Esophagus muscularis mucosa (tissue), 4 donors: Measurements from ENCODE around the gene PARG. TPM values are rescaled to one million over a fixed set of nuclear protein-coding genes. Genes with fewer than 3 reads are reported as not detected.
"Not testable (repeated sequence)": the region's sequence is repeated elsewhere in the genome, so short reads cannot be mapped to it uniquely, and the experiment has no call there.

Source experiments
- DNase-seq: peaks from one replicate; pipeline ENCODE4 v3.0.0-alpha.2; 2017; ENCODE audit errors: extremely low spot score
- H3K27ac ChIP-seq, 4 donors: fragments of 200-600 bp; sonication (generic); replicated peaks in 1 of 4; 1 replicate in 3 of 4; 2 replicates in 1 of 4; pipeline ENCODE4 v1.5.1; 2016 to 2019; ENCODE audit warnings: mild to moderate bottlenecking in 1 of 4
- H3K27me3 ChIP-seq, 4 donors: fragments of 200-600 bp; sonication (generic); one replicate each; pipeline versions ENCODE4 v1.5.1 to v1.6.0; 2016 to 2019
- H3K36me3 ChIP-seq, 4 donors: fragments of 200-600 bp; sonication (generic); one replicate each; pipeline ENCODE4 v1.5.1; 2016 to 2019
- H3K4me1 ChIP-seq, 4 donors: fragments of 200-600 bp; sonication (generic); one replicate each; pipeline ENCODE4 v1.5.1; 2016 to 2019
- H3K4me3 ChIP-seq, 4 donors: fragments of 200-600 bp; sonication (generic); 1 replicate in 2 of 4; 2 replicates in 2 of 4; pipeline ENCODE4 v1.5.1; 2016 to 2019; ENCODE audit warnings: mild to moderate bottlenecking in 4 of 4, moderate library complexity in 1 of 4
- H3K9me3 ChIP-seq, 4 donors: fragments of 200-600 bp; sonication (generic); 1 replicate in 3 of 4; 2 replicates in 1 of 4; pipeline ENCODE4 v1.5.1; 2016 to 2019
- CTCF ChIP-seq, 3 experiments: fragments of 200-600 bp in 2 of 3; fragments of 450-650 bp in 1 of 3; sonication (generic) in 2 of 3; IDR thresholded peaks; one replicate each; pipeline ENCODE4 v1.5.1; 2017 to 2019; ENCODE audit warnings: antibody characterized with exemption in 3 of 3, mild to moderate bottlenecking in 2 of 3, moderate library complexity in 1 of 3
- EP300 ChIP-seq: sonication (generic); formaldehyde crosslinking; IDR thresholded peaks from one replicate; pipeline ENCODE4 v1.6.1; 2017; ENCODE audit warnings: antibody characterized with exemption
- POLR2A ChIP-seq: fragments of 450-650 bp; IDR thresholded peaks from one replicate; pipeline ENCODE4 v1.6.1; 2017; ENCODE audit warnings: antibody characterized with exemption, moderate library complexity, mild to moderate bottlenecking, low read depth
- POLR2AphosphoS5 ChIP-seq, 2 donors: sonication (generic); formaldehyde crosslinking; IDR thresholded peaks; one replicate each; pipeline ENCODE4 v1.6.1; 2017; ENCODE audit warnings: antibody characterized with exemption in 2 of 2
- WGBS: methylation state at CpG from one replicate; pipeline ENCODE4 v1.1.5; 2018; 5-methylcytosine and 5-hydroxymethylcytosine counted together
- intact Hi-C: fragments of 100-400 bp; cut with DNase I; formaldehyde crosslinking; loops from one replicate; pipeline ENCODE4 v1.15.1; 2023
- total RNA-seq, 4 donors: library from RNA; depleted of rRNA; stranded (reverse); fragments of >200 nt; gene quantifications; one replicate each; pipeline versions ENCODE4 v1.1.0 to v1.2.1, GENCODE V29; 2016

Gene PARG
- total RNA-seq, 4 donors from 2014 or later: 20.9 to 30.7 (median 23.7) TPM

GRCh38 chr10:49775014-49775413 lies 166.8 kb downstream of the PARG start:
- Histone ChIP-seq H3K4me1 (no peaks in the 10 kb centered on the region), H3K9me3 (no peaks in the 10 kb centered on the region), H3K27ac (no peak overlapping the region), H3K27me3 (peaks cover 0 to 29% (median 0%) of the 10 kb centered on the region in 4 donors), H3K4me3 (no peak overlapping the region), H3K36me3 (no peaks in the 10 kb centered on the region)
- no peak for TF ChIP-seq CTCF (IDR thresholded peaks at IDR 0.05)
- no peak for TF ChIP-seq EP300
- no peak for TF ChIP-seq POLR2AphosphoS5 (IDR thresholded peaks at IDR 0.05)
- TF ChIP-seq POLR2A: no peak
- WGBS: 77% methylated on average over 2 of the region's 2 CpGs
- DNase-seq: no peak
- intact Hi-C loops: no loop called here

- 40% methylated on average over 4 of the region's 5 CpGs for WGBS
- DNase-seq, H3K27ac ChIP-seq, H3K4me3 ChIP-seq, H3K4me1 ChIP-seq, H3K9me3 ChIP-seq, H3K36me3 ChIP-seq, intact Hi-C loops: not testable (repeated sequence)
- H3K27me3 ChIP-seq: peaks cover 0 to 41% (median 10%) of the 10 kb centered on the region in 4 donors
These were observed 168.9 kb downstream of the PARG start for GRCh38 chr10:49772944-49773343.

GRCh38 chr10:49771046-49771445 lies 170.8 kb downstream of the PARG start:
- H3K4me1 ChIP-seq, H3K4me3 ChIP-seq, intact Hi-C loops, DNase-seq, H3K27ac ChIP-seq, H3K9me3 ChIP-seq, H3K36me3 ChIP-seq: not testable (repeated sequence)
- WGBS: 48% methylated on average over 11 of the region's 11 CpGs
- peaks cover 0 to 59% (median 14%) of the 10 kb centered on the region in 4 donors for H3K27me3 ChIP-seq

GRCh38 chr10:49769692-49770091 lies 172.1 kb downstream of the PARG start:
- TF ChIP-seq POLR2AphosphoS5 (IDR thresholded peaks at IDR 0.05): no peak
- TF ChIP-seq EP300: no peak
- TF ChIP-seq CTCF (IDR thresholded peaks at IDR 0.05): no peak
- no peak for TF ChIP-seq POLR2A
- Histone ChIP-seq H3K36me3 (no peaks in the 10 kb centered on the region), H3K4me1 (no peaks in the 10 kb centered on the region), H3K27ac (no peak overlapping the region), H3K4me3 (no peak overlapping the region), H3K27me3 (peaks cover 0 to 72% (median 14%) of the 10 kb centered on the region in 4 donors), H3K9me3 (peaks cover 0 to 8% (median 4%) of the 10 kb centered on the region in 4 donors)
- intact Hi-C loops: no loop called here
- no peak for DNase-seq
- 92% methylated on average over 8 of the region's 8 CpGs for WGBS

GRCh38 chr10:49768731-49769130 lies 173.1 kb downstream of the PARG start:
- H3K27me3 ChIP-seq: peaks cover 0 to 79% (median 14%) of the 10 kb centered on the region in 4 donors
- intact Hi-C loops: no loop called here
- H3K27ac ChIP-seq: no peak overlapping the region
- no peaks in the 10 kb centered on the region for H3K4me1 ChIP-seq
- H3K4me3 ChIP-seq: no peak overlapping the region
- no peak for DNase-seq
- TF ChIP-seq CTCF (IDR thresholded peaks at IDR 0.05): no peak
- TF ChIP-seq POLR2A: no peak
- TF ChIP-seq EP300: no peak
- no peak for TF ChIP-seq POLR2AphosphoS5 (IDR thresholded peaks at IDR 0.05)
- peaks cover 0 to 8% (median 4%) of the 10 kb centered on the region in 4 donors for H3K9me3 ChIP-seq
- no peaks in the 10 kb centered on the region for H3K36me3 ChIP-seq
- WGBS: no CpG with 5 or more reads among the region's 45 CpGs

- no peaks in the 10 kb centered on the region for H3K36me3 ChIP-seq
- H3K4me3 ChIP-seq: no peak overlapping the region
- 20% methylated on average over 4 of the region's 38 CpGs for WGBS
- no peak for DNase-seq
- TF ChIP-seq POLR2A (no peak), CTCF (IDR thresholded peaks at IDR 0.05) (no peak), EP300 (no peak), POLR2AphosphoS5 (IDR thresholded peaks at IDR 0.05) (no peak)
- no peak overlapping the region for H3K27ac ChIP-seq
- H3K4me1 ChIP-seq: no peaks in the 10 kb centered on the region
- H3K9me3 ChIP-seq: peaks cover 0 to 8% (median 4%) of the 10 kb centered on the region in 4 donors
- peaks cover 0 to 83% (median 14%) of the 10 kb centered on the region in 4 donors for H3K27me3 ChIP-seq
- intact Hi-C loops: no loop called here
These were observed 173.5 kb downstream of the PARG start for GRCh38 chr10:49768329-49768728.
